ENCODE measurements around the gene PRICKLE2.

PRICKLE2 gene

GRCh38 chr3:64063983-64064438, 161.3 kb downstream of the PRICKLE2 start:
- no peak for DNase-seq

GRCh38 chr3:64063207-64063982, 161.9 kb downstream of the PRICKLE2 start:
- DNase-seq, result no peak

GRCh38 chr3:64061628-64062027, 163.6 kb downstream of the PRICKLE2 start:
- no peak for DNase-seq

DNA sequence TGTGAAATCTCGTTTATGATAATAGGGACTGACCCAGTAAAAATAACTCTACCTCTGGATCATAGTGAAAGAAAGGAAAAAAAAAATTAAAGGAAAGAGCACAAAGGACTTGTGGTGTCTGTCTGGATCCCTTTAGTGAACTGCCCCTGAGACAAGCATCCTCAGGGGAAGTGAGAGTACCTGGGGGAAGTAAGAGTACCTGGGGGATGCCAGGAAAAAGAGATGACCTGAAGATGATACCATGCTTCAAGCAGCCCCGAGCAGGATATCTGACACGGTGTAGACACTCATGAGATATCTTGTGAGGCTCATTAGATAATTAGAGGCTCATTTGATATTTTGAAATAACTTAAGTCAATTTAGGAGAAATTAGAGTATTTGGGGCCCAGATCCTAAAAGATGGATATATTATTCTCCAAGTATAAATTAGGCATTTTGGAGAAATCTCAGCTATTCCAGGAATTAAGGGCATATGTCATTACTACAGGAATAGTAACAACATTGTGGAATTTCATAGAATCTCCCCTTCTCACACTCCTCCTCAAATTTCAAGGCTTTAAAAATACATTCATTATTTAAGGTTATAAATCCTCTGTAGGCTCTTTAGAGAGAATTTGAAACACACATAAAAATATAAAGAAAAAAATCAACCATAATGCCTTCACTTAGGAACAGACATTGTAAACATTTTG, 165.6 kb downstream of the PRICKLE2 start:
- DNase-seq, result no peak

- no peak for DNase-seq
Measured at GRCh38 chr3:64058566-64058965, 166.7 kb downstream of the PRICKLE2 start.

GRCh38 chr3:64057231-64057630, 168.0 kb downstream of the PRICKLE2 start:
- no peak for DNase-seq

DNA sequence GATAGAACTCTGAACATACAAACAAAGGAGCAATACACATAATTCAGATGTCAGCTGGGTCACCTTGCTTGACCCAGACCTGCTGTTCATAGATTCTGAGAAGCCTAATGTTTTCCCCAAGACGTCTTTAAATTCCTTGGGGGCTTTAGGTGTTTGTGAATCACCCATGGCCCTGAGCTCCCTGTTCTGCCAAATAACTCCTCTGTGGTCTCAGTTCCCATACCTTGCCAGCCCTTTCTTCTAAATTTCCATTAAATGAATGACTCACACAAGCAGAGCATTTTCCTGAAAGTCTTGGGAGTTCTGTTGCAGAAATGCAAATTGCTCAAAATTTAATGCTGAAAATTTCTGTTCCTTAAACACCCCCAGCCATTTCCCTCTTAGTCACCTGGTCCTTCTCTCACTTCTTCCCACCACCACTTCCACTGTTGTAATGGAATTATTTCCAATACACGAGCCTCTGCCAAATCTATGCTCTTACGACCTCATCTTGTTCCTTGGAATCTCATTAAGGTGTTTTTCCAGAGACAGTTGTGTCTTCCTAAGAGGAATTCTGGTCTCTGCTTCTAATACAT, 168.6 kb downstream of the PRICKLE2 start:
- no peak for DNase-seq

- DNase-seq, result no peak
Measured at GRCh38 chr3:64055076-64055475, 170.2 kb downstream of the PRICKLE2 start.

DNA sequence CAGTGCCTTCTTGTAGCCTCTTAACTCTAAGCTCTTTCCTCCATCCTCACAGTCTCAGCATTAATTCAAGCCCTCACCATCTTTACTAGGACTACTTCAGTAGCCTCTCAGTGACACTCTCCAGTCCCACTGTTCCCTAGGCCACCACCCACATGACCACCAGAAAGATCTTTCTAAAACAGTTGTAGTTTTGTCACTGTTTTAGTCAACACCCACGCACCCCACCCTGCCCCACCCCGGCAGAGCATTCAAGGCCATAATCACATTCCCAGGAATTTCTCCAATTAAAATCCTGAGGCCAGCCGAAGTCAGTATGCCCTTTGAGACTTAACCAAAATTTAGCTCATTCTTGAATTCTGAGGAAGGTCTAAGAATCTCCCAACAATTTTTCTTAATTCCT, 170.8 kb downstream of the PRICKLE2 start:
- DNase-seq, result no peak

- DNase-seq, result no peak
Measured at GRCh38 chr3:64053581-64053980, 171.7 kb downstream of the PRICKLE2 start.

- DNase-seq, result no peak
Measured at GRCh38 chr3:64053117-64053516, 172.1 kb downstream of the PRICKLE2 start.

- DNase-seq, result no peak
Measured at GRCh38 chr3:64049832-64050231, 175.4 kb downstream of the PRICKLE2 start.

DNA sequence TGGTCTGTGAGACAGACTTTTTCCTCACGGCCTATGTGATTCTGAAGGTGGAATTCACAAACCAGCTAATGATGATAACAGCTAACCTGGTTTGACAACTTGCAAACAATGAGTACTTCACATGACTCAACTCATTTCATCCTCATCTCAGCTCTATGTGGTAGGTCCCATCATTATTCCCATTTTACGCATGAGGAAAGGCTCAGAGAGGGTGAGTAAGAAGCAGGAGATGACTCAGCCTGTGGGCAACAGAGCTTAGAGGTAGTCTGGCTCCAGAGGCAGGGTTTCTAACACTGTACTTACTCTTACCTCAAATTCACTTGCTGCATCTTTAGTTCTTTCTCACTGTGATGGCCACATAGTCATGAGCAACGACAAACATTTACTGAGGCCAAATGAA, 176.1 kb downstream of the PRICKLE2 start:
- DNase-seq, result no peak

GRCh38 chr3:64048631-64049061, 176.6 kb downstream of the PRICKLE2 start:
- DNase-seq, result no peak

GRCh38 chr3:64047787-64048186, 177.5 kb downstream of the PRICKLE2 start:
- DNase-seq, result no peak

DNA sequence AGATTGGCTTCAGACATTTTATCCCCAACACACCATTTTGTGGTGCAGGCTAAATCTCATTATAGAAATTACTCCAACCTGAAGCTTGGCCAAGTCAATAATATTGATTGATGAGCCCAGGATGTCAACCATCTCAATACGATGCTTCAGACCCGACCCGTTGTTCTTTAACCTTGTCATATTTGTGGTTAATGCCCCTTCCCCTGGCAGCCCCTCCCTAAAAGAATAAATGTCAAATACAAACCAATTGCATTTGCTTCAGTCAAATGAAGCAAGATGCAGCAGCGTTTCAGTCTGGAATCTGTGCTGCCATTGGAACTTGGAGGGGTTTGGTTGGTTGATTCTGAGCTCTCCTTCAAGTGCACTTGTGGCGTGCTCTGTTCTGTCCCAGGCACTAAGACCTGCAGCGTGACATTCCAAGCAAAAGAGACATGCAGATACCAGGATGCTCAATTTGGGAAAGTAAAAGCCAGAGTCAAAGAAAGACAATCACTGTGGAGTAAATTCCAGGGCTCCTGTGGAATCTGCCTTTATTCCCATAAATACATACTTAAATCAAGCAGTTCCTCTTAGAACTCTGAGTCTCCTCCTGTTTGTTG, 178.2 kb downstream of the PRICKLE2 start:
- DNase-seq, result no peak

DNA sequence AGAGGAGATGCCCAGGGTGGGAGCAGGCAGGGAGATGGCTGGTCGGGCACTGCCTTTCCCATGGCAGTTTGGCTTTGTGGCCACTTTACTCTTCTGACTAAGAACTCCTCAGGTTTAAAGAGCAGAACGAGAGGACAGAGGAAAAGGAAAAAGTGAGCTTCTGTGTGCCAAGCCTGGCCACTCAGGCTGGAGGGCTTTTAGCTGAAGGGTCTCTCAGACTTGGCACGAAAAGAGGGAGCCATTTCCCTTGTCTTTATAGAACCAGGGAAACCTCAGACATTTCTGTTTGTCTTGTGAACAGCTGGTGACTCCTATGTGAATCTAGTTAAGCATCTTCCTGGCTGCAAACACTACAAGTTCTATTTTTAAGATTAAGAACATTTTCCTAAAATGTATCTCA, 178.7 kb downstream of the PRICKLE2 start:
- DNase-seq, result no peak

GRCh38 chr3:64042952-64043351, 182.3 kb downstream of the PRICKLE2 start:
- no peak for DNase-seq

Data from MV-4-11 (cell line).